Astrocyte of the spinal cord (primary cell): Measurements from ENCODE around the gene ADD2.

Experiments used
- DNase-seq: peaks from one replicate; pipeline ENCODE4 v3.0.0; 2011; ENCODE audit warnings: low read depth, low spot score
- H3K4me3 ChIP-seq: 2 replicates; pipeline ENCODE4 v1.5.1; 2011; ENCODE audit warnings: low read depth, mild to moderate bottlenecking, low read length, moderate library complexity
- in situ Hi-C: cut with HindIII; loops from 2 replicates; pipeline ENCODE4 v1.10.0; 2017; ENCODE audit warnings: low sequenced_read_pairs
- TF ChIP-seq, protein P1 (sequence below): IDR thresholded peaks from 2 replicates; pipeline ENCODE4 v1.5.1; 2012; ENCODE audit warnings: low read depth, mild to moderate bottlenecking, low read length, inconsistent platforms

The ADD2 gene

GRCh38 chr2:70729647-70730046, 38.4 kb downstream of the ADD2 start:
- in situ Hi-C loops, result no loop called here
- TF ChIP-seq, protein P1, sequence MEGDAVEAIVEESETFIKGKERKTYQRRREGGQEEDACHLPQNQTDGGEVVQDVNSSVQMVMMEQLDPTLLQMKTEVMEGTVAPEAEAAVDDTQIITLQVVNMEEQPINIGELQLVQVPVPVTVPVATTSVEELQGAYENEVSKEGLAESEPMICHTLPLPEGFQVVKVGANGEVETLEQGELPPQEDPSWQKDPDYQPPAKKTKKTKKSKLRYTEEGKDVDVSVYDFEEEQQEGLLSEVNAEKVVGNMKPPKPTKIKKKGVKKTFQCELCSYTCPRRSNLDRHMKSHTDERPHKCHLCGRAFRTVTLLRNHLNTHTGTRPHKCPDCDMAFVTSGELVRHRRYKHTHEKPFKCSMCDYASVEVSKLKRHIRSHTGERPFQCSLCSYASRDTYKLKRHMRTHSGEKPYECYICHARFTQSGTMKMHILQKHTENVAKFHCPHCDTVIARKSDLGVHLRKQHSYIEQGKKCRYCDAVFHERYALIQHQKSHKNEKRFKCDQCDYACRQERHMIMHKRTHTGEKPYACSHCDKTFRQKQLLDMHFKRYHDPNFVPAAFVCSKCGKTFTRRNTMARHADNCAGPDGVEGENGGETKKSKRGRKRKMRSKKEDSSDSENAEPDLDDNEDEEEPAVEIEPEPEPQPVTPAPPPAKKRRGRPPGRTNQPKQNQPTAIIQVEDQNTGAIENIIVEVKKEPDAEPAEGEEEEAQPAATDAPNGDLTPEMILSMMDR, result no peak
- no peak overlapping the region for H3K4me3 ChIP-seq
- DNase-seq, result no peak

DNA sequence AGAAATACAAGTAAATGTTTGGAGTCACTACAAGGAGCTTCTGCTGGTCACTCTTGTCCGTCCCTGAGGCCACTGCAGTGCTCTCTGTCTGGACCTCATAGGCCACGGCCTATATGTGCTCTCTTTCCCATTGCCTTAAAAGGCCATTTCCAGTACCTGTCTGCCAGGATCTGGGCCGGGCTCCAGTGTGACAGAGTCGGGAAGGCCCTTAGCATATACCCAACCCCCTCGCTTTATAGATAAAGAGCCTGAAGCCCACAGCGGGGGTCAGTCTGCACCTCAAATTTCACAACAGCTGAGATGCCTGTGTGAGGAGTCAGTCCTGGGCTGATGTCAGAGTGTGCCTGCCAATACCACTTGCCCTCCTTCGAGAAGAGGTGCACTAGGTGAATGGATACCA, 39.9 kb downstream of the ADD2 start:
- in situ Hi-C loops, result no loop called here
- H3K4me3 ChIP-seq, result no peak overlapping the region
- TF ChIP-seq, protein P1, result no peak
- DNase-seq, result no peak

DNA sequence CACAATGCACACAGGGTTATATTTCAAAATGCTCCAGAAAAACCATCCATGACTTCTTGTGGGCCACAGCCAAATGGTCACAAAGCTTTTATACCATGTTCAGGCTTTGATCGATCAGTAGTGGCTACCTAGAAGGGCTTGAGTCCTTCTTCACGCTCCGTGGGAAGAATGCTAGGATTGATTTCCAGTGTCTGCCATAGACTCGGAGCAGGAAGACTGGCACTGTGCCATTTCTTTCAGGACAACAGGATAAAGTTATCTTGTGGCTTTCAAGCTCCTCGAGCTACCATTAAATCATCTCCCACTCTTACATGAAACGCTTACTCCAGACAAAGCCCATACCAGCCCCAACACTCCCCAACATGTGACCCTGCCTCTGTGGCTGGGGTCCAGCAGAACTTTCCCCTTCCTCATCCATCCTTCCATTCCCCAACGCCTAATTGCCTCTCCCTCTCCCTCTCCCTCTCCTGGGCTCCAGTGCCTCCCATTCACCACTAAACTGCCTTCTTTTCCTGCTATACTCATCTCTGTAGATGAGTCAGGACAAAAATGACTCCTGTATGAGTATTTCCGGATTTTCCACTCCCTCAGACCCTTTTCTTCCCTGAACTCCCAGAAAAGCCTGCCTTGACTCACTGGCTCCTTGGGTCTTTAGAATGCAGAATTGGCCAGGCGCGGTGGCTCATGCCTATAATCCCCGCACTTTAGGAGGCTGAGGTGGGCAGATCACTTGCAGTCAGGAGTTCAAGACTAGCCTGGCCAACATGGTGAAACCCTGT, 40.9 kb downstream of the ADD2 start:
- DNase-seq, result peak; percentile 29
- TF ChIP-seq, protein P1, result no peak
- no peak overlapping the region for H3K4me3 ChIP-seq
- in situ Hi-C loops, result no loop called here

DNA sequence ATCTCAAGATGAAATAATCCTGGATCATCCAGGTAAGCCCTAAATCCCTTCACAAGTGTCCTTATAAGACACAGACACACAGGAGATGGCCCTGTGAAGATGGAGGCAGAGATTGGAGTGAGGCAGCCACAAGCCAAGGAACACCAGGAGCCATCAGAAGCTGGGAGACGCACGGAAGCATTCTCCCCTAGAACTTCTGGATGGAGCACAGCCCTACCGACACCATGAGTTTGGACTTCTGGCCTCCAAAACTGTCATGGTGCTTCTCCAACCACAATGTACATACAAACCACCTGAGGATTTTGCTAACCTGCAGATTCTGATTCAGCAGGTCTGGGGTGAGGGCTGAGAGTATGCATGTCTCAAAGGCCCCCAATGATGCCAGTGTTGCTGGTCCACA, 42.5 kb downstream of the ADD2 start:
- TF ChIP-seq, protein P1, result no peak
- in situ Hi-C loops, result no loop called here
- no peak for DNase-seq

DNA sequence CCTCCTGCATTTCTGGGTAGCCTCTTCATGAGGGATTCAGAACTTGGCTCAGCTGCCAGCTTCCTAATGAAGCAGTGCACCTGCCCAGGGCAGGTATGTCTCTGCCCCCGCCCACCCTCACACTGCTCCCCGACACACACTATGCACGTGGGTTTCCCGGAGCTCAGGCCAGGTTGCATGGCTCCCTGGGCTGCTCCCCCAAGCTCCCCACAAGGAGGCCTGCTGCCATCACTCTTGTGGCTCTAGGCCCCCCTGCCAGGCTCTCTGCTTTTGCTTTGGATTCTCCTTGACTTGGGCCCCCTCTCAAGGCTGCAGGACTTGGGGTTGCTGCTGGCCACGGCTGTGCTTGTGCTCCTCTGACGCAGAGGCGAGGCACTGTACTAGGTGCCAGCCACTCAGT, 43.6 kb downstream of the ADD2 start:
- no peak for DNase-seq
- in situ Hi-C loops, result no loop called here
- H3K4me3 ChIP-seq, result no peak overlapping the region
- TF ChIP-seq, protein P1, result no peak

More for the DNA sequence above, 42.5 kb downstream of the ADD2 start:
- H3K4me3 ChIP-seq, result no peak overlapping the region

DNA sequence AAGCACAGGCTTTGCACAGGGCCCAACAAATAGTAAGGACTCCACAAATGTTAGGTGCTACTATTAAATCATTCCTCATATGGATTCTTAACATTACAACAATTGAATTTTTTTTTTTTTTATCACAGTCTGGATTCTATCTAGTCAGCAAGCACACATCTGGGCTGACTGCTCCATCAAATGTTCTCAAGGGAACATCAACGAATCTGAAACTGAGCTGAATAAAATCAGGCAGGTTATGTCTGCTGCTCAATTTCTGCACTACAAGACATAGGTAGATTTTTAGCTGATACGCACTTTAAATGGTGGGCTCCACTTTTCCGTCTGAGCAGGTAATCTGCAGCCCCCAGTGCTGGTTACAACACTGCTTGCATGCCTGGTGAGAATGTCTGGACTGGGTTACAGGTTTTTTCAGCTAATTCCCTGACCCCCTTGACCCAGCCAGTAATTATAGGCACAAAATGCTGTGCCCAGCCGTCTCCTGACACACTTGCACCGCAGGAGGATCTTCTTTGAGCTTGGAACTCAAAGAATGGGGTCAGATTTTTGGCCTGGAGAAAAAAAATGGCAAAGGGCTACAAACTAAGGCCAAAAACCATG, 44.6 kb downstream of the ADD2 start:
- TF ChIP-seq, protein P1, result no peak
- in situ Hi-C loops, result no loop called here
- no peak overlapping the region for H3K4me3 ChIP-seq
- no peak for DNase-seq
